HEK293 (cell line): ENCODE data around the gene OXSR1.

Experiments used
- CTCF ChIA-PET: fragments of 350-600 bp; formaldehyde crosslinking; extraction: SDS; loops from one replicate; lab custom pipeline; 2021; ENCODE audit warnings: antibody characterized with exemption; lab: Yijun Ruan, JAX
- POLR2A ChIA-PET: fragments of 300-600 bp; formaldehyde crosslinking; extraction: SDS; loops from one replicate; lab custom pipeline; 2020; ENCODE audit warnings: antibody characterized with exemption, inconsistent platforms; lab: Yijun Ruan, JAX
- H3K27ac ChIP-seq: fragments of 200-500 bp; sonication (Bioruptor generic); 2 replicates; pipeline ENCODE4 v1.5.1; 2014; ENCODE audit warnings: low read depth, low read length, control low read depth, inconsistent platforms; ENCODE audit errors: extremely low read depth
- H3K36me3 ChIP-seq, 2 experiments: fragments of 200-500 bp in 1 of 2; sonication (Bioruptor generic) in 1 of 2; 1 replicate in 1 of 2; 2 replicates in 1 of 2; pipeline ENCODE4 v1.5.1; 2014 to 2017; ENCODE audit warnings: inconsistent platforms in 2 of 2, low read length in 2 of 2; ENCODE audit not compliant: control insufficient read depth in 2 of 2, insufficient read depth in 1 of 2
- H3K4me1 ChIP-seq: fragments of 200-500 bp; sonication (Bioruptor generic); 2 replicates; pipeline ENCODE4 v1.5.1; 2014; ENCODE audit warnings: mild to moderate bottlenecking, low read length, inconsistent platforms; ENCODE audit not compliant: control insufficient read depth, insufficient read depth
- H3K4me3 ChIP-seq: 2 replicates; pipeline ENCODE4 v1.5.1; 2011; ENCODE audit warnings: low read depth, mild to moderate bottlenecking, control low read depth, low read length, moderate library complexity
- H3K9me3 ChIP-seq: fragments of 200-500 bp; sonication (Bioruptor generic); 2 replicates; pipeline ENCODE4 v1.5.1; 2014; ENCODE audit warnings: low read depth, low read length, inconsistent platforms; ENCODE audit not compliant: control insufficient read depth, insufficient read depth
- MYNN ChIP-seq: fragments of 450-650 bp; formaldehyde crosslinking; IDR thresholded peaks from 2 replicates; pipeline ENCODE4 v1.5.1; 2016; ENCODE audit warnings: missing biosample characterization, missing genetic modification characterization, borderline replicate concordance
- PRDM10 ChIP-seq: fragments of 450-650 bp; formaldehyde crosslinking; IDR thresholded peaks from 2 replicates; pipeline ENCODE4 v1.5.1; 2016; ENCODE audit warnings: missing biosample characterization, missing genetic modification characterization
- PRDM4 ChIP-seq: fragments of 450-650 bp; formaldehyde crosslinking; IDR thresholded peaks from 2 replicates; pipeline ENCODE4 v1.5.1; 2017; ENCODE audit warnings: missing biosample characterization, missing genetic modification characterization
- ZBTB17 ChIP-seq: fragments of 450-650 bp; formaldehyde crosslinking; IDR thresholded peaks from 2 replicates; pipeline ENCODE4 v1.5.1; 2016; ENCODE audit warnings: missing biosample characterization, missing genetic modification characterization
- ZBTB6 ChIP-seq: fragments of 450-650 bp; formaldehyde crosslinking; IDR thresholded peaks from 2 replicates; pipeline ENCODE4 v1.5.1; 2017; ENCODE audit warnings: missing biosample characterization, missing genetic modification characterization
- ZFP3 ChIP-seq: fragments of 450-650 bp; formaldehyde crosslinking; IDR thresholded peaks from 2 replicates; pipeline ENCODE4 v1.5.1; 2016; ENCODE audit warnings: low read depth, missing biosample characterization, missing genetic modification characterization
- ZIC2 ChIP-seq: fragments of 450-650 bp; formaldehyde crosslinking; IDR thresholded peaks from 2 replicates; pipeline ENCODE4 v1.5.1; 2016; ENCODE audit warnings: missing biosample characterization, missing genetic modification characterization
- ZNF146 ChIP-seq: fragments of 450-650 bp; formaldehyde crosslinking; IDR thresholded peaks from 2 replicates; pipeline ENCODE4 v1.5.1; 2016; ENCODE audit warnings: missing biosample characterization, missing genetic modification characterization
- ZNF18 ChIP-seq: fragments of 450-650 bp; formaldehyde crosslinking; IDR thresholded peaks from 2 replicates; pipeline ENCODE4 v1.5.1; 2016; ENCODE audit warnings: missing biosample characterization, missing genetic modification characterization
- ZNF248 ChIP-seq: fragments of 450-650 bp; formaldehyde crosslinking; IDR thresholded peaks from 2 replicates; pipeline ENCODE4 v1.5.1; 2017; ENCODE audit warnings: missing biosample characterization, missing genetic modification characterization
- ZNF398 ChIP-seq: fragments of 450-650 bp; formaldehyde crosslinking; IDR thresholded peaks from 2 replicates; pipeline ENCODE4 v1.5.1; 2017; ENCODE audit warnings: missing biosample characterization, missing genetic modification characterization
- ZNF416 ChIP-seq: fragments of 450-650 bp; formaldehyde crosslinking; IDR thresholded peaks from 2 replicates; pipeline ENCODE4 v1.5.1; 2016; ENCODE audit warnings: missing biosample characterization, missing genetic modification characterization
- ZNF48 ChIP-seq: fragments of 450-650 bp; formaldehyde crosslinking; IDR thresholded peaks from 2 replicates; pipeline ENCODE4 v1.5.1; 2016; ENCODE audit warnings: missing biosample characterization, missing genetic modification characterization
- ZNF624 ChIP-seq: fragments of 450-650 bp; formaldehyde crosslinking; IDR thresholded peaks from 2 replicates; pipeline ENCODE4 v1.5.1; 2017; ENCODE audit warnings: missing biosample characterization, missing genetic modification characterization
- ZNF76 ChIP-seq: fragments of 450-650 bp; formaldehyde crosslinking; IDR thresholded peaks from 2 replicates; pipeline ENCODE4; 2016; ENCODE audit warnings: low read depth, missing biosample characterization, missing genetic modification characterization, borderline replicate concordance

Gene OXSR1

GRCh38 chr3:38222032-38222634 lies 56.8 kb downstream of the OXSR1 start (continued):
- TF ChIP-seq ZNF624 (tag by site-specific recombination), result no peak
- TF ChIP-seq ZNF76, result no peak
- TF ChIP-seq ZNF398, result no peak
- no peak for TF ChIP-seq ZNF18 (tag by site-specific recombination)
- TF ChIP-seq ZNF416 (tag by site-specific recombination), result no peak
- TF ChIP-seq ZIC2 (tag by site-specific recombination), result no peak
- TF ChIP-seq PRDM4 (tag by site-specific recombination), result no peak
- no peak for TF ChIP-seq ZFP3 (tag by site-specific recombination)
- TF ChIP-seq ZNF146 (tag by site-specific recombination), result no peak

- ChIA-PET CTCF (interaction anchor here (0.6 kb wide), 1 partner anchor 57 kb away, joined by 3 read pairs; no protein-coding TSS in a partner anchor), POLR2A (no interaction called here)
- H3K4me1 ChIP-seq, result no peaks in the 10 kb centered on the region
- no peak overlapping the region for H3K27ac ChIP-seq
- no peaks in the 10 kb centered on the region for H3K9me3 ChIP-seq
- H3K36me3 ChIP-seq, result peaks cover 3 to 51% of the 10 kb centered on the region in 2 experiments
- H3K4me3 ChIP-seq, result no peak overlapping the region
- no peak for TF ChIP-seq ZNF48
- TF ChIP-seq MYNN, result no peak
- no peak for TF ChIP-seq ZBTB6 (tag by site-specific recombination)
- TF ChIP-seq ZBTB17 (tag by site-specific recombination), result no peak
Measured at GRCh38 chr3:38224357-38224756, 59.0 kb downstream of the OXSR1 start.

- TF ChIP-seq ZNF76 (no peak), ZNF248 (no peak), MYNN (no peak), ZNF18 (tag by site-specific recombination) (no peak), PRDM10 (tag by site-specific recombination) (no peak)
- Histone ChIP-seq H3K27ac (no peak overlapping the region), H3K36me3 (peaks cover 3 to 63% of the 10 kb centered on the region in 2 experiments), H3K9me3 (no peaks in the 10 kb centered on the region), H3K4me1 (no peaks in the 10 kb centered on the region), H3K4me3 (no peak overlapping the region)
- POLR2A ChIA-PET, result no interaction called here
- CTCF ChIA-PET, result no interaction called here
Measured at GRCh38 chr3:38226273-38226672, 60.9 kb downstream of the OXSR1 start.
